Neural cell (in vitro differentiated cells): ENCODE data around the gene BABAM2.

Experiments used
- CTCF ChIP-seq: fragments of 450-650 bp; IDR thresholded peaks from 2 replicates; pipeline ENCODE4 v1.5.1; 2014; ENCODE audit warnings: antibody characterized with exemption, mild to moderate bottlenecking, moderate library complexity; ENCODE audit not compliant: poor library complexity, severe bottlenecking
- EZH2 ChIP-seq: fragments of 200-600, 300-800 bp; shearing (Covaris generic), sonication (generic); IDR thresholded peaks from 2 replicates; pipeline ENCODE4 v1.6.1; 2014; ENCODE audit warnings: antibody characterized with exemption, low read length, borderline replicate concordance, mild to moderate bottlenecking; ENCODE audit not compliant: insufficient read depth, poor library complexity, severe bottlenecking
- POLR2AphosphoS5 ChIP-seq: IDR thresholded peaks from 2 replicates; pipeline ENCODE4 v1.6.1; 2012

- no peak for TF ChIP-seq EZH2
- no peak for TF ChIP-seq CTCF
- no peak for TF ChIP-seq POLR2AphosphoS5
These were observed 159.4 kb downstream of the BABAM2 start for GRCh38 chr2:28049899-28050298.
